Bronchial epithelial cell (primary cell): ENCODE results near the gene TMEM72. TPM values are rescaled to one million over a fixed set of nuclear protein-coding genes. Genes with fewer than 3 reads are reported as not detected.

Experiments used
- DNase-seq: peaks from one replicate; pipeline ENCODE4 v3.0.0-alpha.2; 2010; ENCODE audit warnings: low read depth
- FAIRE-seq: peaks from 2 replicates; lab custom pipeline; 2011; peaks lifted over from hg19 to GRCh38; lab: Jason Lieb, UNC
- H3K27me3 ChIP-seq: 2 replicates; pipeline ENCODE4 v1.5.1; 2011; ENCODE audit warnings: low read length; ENCODE audit not compliant: control insufficient read depth, insufficient read depth
- H3K36me3 ChIP-seq: 2 replicates; pipeline ENCODE4 v1.5.1; 2011; ENCODE audit warnings: low read length; ENCODE audit not compliant: control insufficient read depth, insufficient read depth
- H3K4me3 ChIP-seq: 2 replicates; pipeline ENCODE4 v1.5.1; 2011; ENCODE audit warnings: mild to moderate bottlenecking, low read depth, low read length, control low read depth
- CTCF ChIP-seq: IDR thresholded peaks from 2 replicates; pipeline ENCODE4 v1.5.1; 2011; ENCODE audit warnings: mild to moderate bottlenecking, moderate library complexity, low read length, control low read depth, inconsistent platforms; ENCODE audit not compliant: insufficient read depth, severe bottlenecking
- total RNA-seq: library from RNA; depleted of rRNA; stranded (reverse); fragments of >200 nt; gene quantifications from 2 replicates; pipeline ENCODE4 v1.2.1, GENCODE V29; 2014

Gene TMEM72
- total RNA-seq, 1 donor from 2014 or later: not detected

- FAIRE-seq: no peak
- no peak for TF ChIP-seq CTCF
- Histone ChIP-seq H3K36me3 (no peaks in the 10 kb centered on the region), H3K4me3 (peak overlapping the region; percentile 14), H3K27me3 (no peaks in the 10 kb centered on the region)
- DNase-seq: peak; percentile 67
Measured at GRCh38 chr10:44878706-44879530, 32.2 kb upstream of the TMEM72 start.

- Histone ChIP-seq H3K27me3 (no peaks in the 10 kb centered on the region), H3K4me3 (no peak overlapping the region), H3K36me3 (no peaks in the 10 kb centered on the region)
- DNase-seq (no peak), FAIRE-seq (no peak)
- no peak for TF ChIP-seq CTCF
Measured at GRCh38 chr10:44879531-44879899, 31.6 kb upstream of the TMEM72 start.

- FAIRE-seq (no peak), DNase-seq (no peak)
- no peaks in the 10 kb centered on the region for H3K36me3 ChIP-seq
- TF ChIP-seq CTCF: no peak
- no peaks in the 10 kb centered on the region for H3K27me3 ChIP-seq
- no peak overlapping the region for H3K4me3 ChIP-seq
Measured at GRCh38 chr10:44880090-44880715, 30.9 kb upstream of the TMEM72 start.

GRCh38 chr10:44881649-44882048 lies 29.5 kb upstream of the TMEM72 start:
- DNase-seq (no peak), FAIRE-seq (no peak)
- Histone ChIP-seq H3K4me3 (no peak overlapping the region), H3K27me3 (no peaks in the 10 kb centered on the region), H3K36me3 (no peaks in the 10 kb centered on the region)
- no peak for TF ChIP-seq CTCF

GRCh38 chr10:44882166-44882720 lies 28.9 kb upstream of the TMEM72 start:
- Histone ChIP-seq H3K27me3 (no peaks in the 10 kb centered on the region), H3K36me3 (no peaks in the 10 kb centered on the region), H3K4me3 (no peak overlapping the region)
- DNase-seq (no peak), FAIRE-seq (no peak)
- TF ChIP-seq CTCF: no peak
